ENCODE results near the gene AMH. TPM values are rescaled to one million over a fixed set of nuclear protein-coding genes. Genes with fewer than 3 reads are reported as not detected.
"Not testable (repeated sequence)": the region's sequence is repeated elsewhere in the genome, so short reads cannot be mapped to it uniquely, and the experiment has no call there.

AMH gene
- polyA plus RNA-seq, 1 donor (not counting 4 experiments of a cell fraction or from before 2014, with no cell fraction given), result 0.07 TPM

- Histone ChIP-seq H3K9me3 (ENCODE audit: control insufficient read depth, low read depth, low read length) (no peaks in the 10 kb centered on the region), H2AFZ (ENCODE audit: control insufficient read depth, low read length) (no peak overlapping the region), H3K4me3 (ENCODE audit: control insufficient read depth in 2 of 3, extremely low read depth in 1 of 3, insufficient read depth in 2 of 3, low read depth in 1 of 3, low read length in 3 of 3) (no peak overlapping the region), H3K9ac (ENCODE audit: control insufficient read depth, extremely low read depth, insufficient read depth, low read length) (no peak overlapping the region), H3K79me2 (ENCODE audit: control insufficient read depth, insufficient read depth, low read length) (no peaks in the 10 kb centered on the region), H4K20me1 (ENCODE audit: control insufficient read depth, extremely low read depth, insufficient read depth, low read length) (no peaks in the 10 kb centered on the region), H3K36me3 (ENCODE audit: control insufficient read depth in 2 of 2, extremely low read depth in 1 of 2, insufficient read depth in 2 of 2, low read length in 2 of 2) (peaks cover 0 to 2% of the 10 kb centered on the region in 2 experiments), H3K27me3 (ENCODE audit: control insufficient read depth, extremely low read depth, insufficient read depth, low read length) (no peaks in the 10 kb centered on the region), H3K27ac (ENCODE audit: control insufficient read depth, insufficient read depth, low read length) (no peak overlapping the region), H3K4me1 (ENCODE audit: control insufficient read depth, extremely low read depth, insufficient read depth, low read length) (no peaks in the 10 kb centered on the region), H3K9me1 (ENCODE audit: control insufficient read depth, extremely low read depth, insufficient read depth, low read length) (no peaks in the 10 kb centered on the region), H3K4me2 (ENCODE audit: control insufficient read depth, extremely low read depth, insufficient read depth, low read depth, low read length) (no peak overlapping the region)
- dilution Hi-C loops (cut with MboI; ENCODE audit: extremely low pct_ligation_motif_present, low sequenced_read_pairs), result no loop called here
- no peak for TF ChIP-seq EZH2 (IDR thresholded peaks at IDR 0.05; ENCODE audit: low read length)
- no peak for TF ChIP-seq CTCF (optimal IDR thresholded peaks at IDR 0.05 in 1 of 3, IDR thresholded peaks at IDR 0.05 in 1 of 3, conservative IDR thresholded peaks at IDR 0.05 in 1 of 3; ENCODE audit: extremely low read depth in 1 of 3, insufficient read depth in 2 of 3, low read length in 3 of 3)
- FAIRE-seq (no peak), DNase-seq (ENCODE audit: low read depth, low spot score) (no peak)
These were observed 31.6 kb downstream of the AMH start for GRCh38 chr19:2280633-2281264.

- H4K20me1 ChIP-seq (ENCODE audit: control insufficient read depth, extremely low read depth, insufficient read depth, low read length); dilution Hi-C loops (cut with MboI; ENCODE audit: extremely low pct_ligation_motif_present, low sequenced_read_pairs); H3K4me2 ChIP-seq (ENCODE audit: control insufficient read depth, extremely low read depth, insufficient read depth, low read depth, low read length); H3K27ac ChIP-seq (ENCODE audit: control insufficient read depth, insufficient read depth, low read length); H3K27me3 ChIP-seq (ENCODE audit: control insufficient read depth, extremely low read depth, insufficient read depth, low read length); H3K4me3 ChIP-seq (ENCODE audit: control insufficient read depth in 2 of 3, extremely low read depth in 1 of 3, insufficient read depth in 2 of 3, low read depth in 1 of 3, low read length in 3 of 3); H3K9ac ChIP-seq (ENCODE audit: control insufficient read depth, extremely low read depth, insufficient read depth, low read length); H3K4me1 ChIP-seq (ENCODE audit: control insufficient read depth, extremely low read depth, insufficient read depth, low read length); H3K79me2 ChIP-seq (ENCODE audit: control insufficient read depth, insufficient read depth, low read length); H3K36me3 ChIP-seq (ENCODE audit: control insufficient read depth in 2 of 2, extremely low read depth in 1 of 2, insufficient read depth in 2 of 2, low read length in 2 of 2); H3K9me1 ChIP-seq (ENCODE audit: control insufficient read depth, extremely low read depth, insufficient read depth, low read length); H2AFZ ChIP-seq (ENCODE audit: control insufficient read depth, low read length); DNase-seq (ENCODE audit: low read depth, low spot score); FAIRE-seq; H3K9me3 ChIP-seq (ENCODE audit: control insufficient read depth, low read depth, low read length): not testable (repeated sequence)
These were observed 32.3 kb downstream of the AMH start for GRCh38 chr19:2281265-2282061.

All from keratinocyte (primary cell).